GM19025 (cell line): ENCODE data around the gene HAND2.

Experiments used
- ATAC-seq: cut with Tn5 transposase; IDR thresholded peaks from one replicate; pipeline ENCODE4 v1.9.1; 2021; ENCODE audit warnings: mild to moderate bottlenecking, low read depth, moderate library complexity; ENCODE audit not compliant: unreplicated experiment

Gene HAND2

GRCh38 chr4:173529477-173530325 is at the start of gene HAND2:
Gene HAND2, minus strand, starts transcription at chr4:173530229. Its CDS starts 940 bp downstream, at chr4:173529289.
- no peak for ATAC-seq

- no peak for ATAC-seq
Observed at GRCh38 chr4:173578956-173579355, 48.9 kb upstream of the HAND2 start.

GRCh38 chr4:173577963-173578362 is 47.9 kb upstream of the HAND2 start:
- ATAC-seq: no peak

GRCh38 chr4:173575482-173576152 is 45.6 kb upstream of the HAND2 start:
- no peak for ATAC-seq

GRCh38 chr4:173573725-173574124 is 43.7 kb upstream of the HAND2 start:
- no peak for ATAC-seq

- no peak for ATAC-seq
Observed at GRCh38 chr4:173573286-173573685, 43.3 kb upstream of the HAND2 start.

- ATAC-seq: no peak
Observed at GRCh38 chr4:173572493-173573129, 42.6 kb upstream of the HAND2 start.

- ATAC-seq: no peak
Observed at GRCh38 chr4:173571620-173572019, 41.6 kb upstream of the HAND2 start.

- ATAC-seq: no peak
Observed at GRCh38 chr4:173565281-173565680, 35.3 kb upstream of the HAND2 start.

GRCh38 chr4:173564461-173564860 is 34.4 kb upstream of the HAND2 start:
- ATAC-seq: no peak

- ATAC-seq: no peak
Observed at GRCh38 chr4:173560896-173561295, 30.9 kb upstream of the HAND2 start.

GRCh38 chr4:173556398-173557131 is 26.5 kb upstream of the HAND2 start:
- ATAC-seq: no peak

GRCh38 chr4:173547889-173548288 is 17.9 kb upstream of the HAND2 start:
- no peak for ATAC-seq

GRCh38 chr4:173546776-173547175 is 16.7 kb upstream of the HAND2 start:
- ATAC-seq: no peak

GRCh38 chr4:173545440-173545839 is 15.4 kb upstream of the HAND2 start:
- no peak for ATAC-seq

- no peak for ATAC-seq
Observed at GRCh38 chr4:173543266-173543665, 13.2 kb upstream of the HAND2 start.

GRCh38 chr4:173539986-173540385 is 10.0 kb upstream of the HAND2 start:
- ATAC-seq: no peak

- ATAC-seq: no peak
Observed at GRCh38 chr4:173538909-173539445, 8.9 kb upstream of the HAND2 start.

- ATAC-seq: no peak
Observed at GRCh38 chr4:173538148-173538908, 8.3 kb upstream of the HAND2 start.
